GM12872 (cell line): ENCODE data around the gene SPP1.

Source experiments
- CTCF ChIP-seq: IDR thresholded peaks from 3 replicates; pipeline ENCODE4 v1.5.1; 2011; ENCODE audit warnings: low read depth, mild to moderate bottlenecking, low read length, moderate library complexity; ENCODE audit not compliant: insufficient read depth

Gene SPP1

DNA sequence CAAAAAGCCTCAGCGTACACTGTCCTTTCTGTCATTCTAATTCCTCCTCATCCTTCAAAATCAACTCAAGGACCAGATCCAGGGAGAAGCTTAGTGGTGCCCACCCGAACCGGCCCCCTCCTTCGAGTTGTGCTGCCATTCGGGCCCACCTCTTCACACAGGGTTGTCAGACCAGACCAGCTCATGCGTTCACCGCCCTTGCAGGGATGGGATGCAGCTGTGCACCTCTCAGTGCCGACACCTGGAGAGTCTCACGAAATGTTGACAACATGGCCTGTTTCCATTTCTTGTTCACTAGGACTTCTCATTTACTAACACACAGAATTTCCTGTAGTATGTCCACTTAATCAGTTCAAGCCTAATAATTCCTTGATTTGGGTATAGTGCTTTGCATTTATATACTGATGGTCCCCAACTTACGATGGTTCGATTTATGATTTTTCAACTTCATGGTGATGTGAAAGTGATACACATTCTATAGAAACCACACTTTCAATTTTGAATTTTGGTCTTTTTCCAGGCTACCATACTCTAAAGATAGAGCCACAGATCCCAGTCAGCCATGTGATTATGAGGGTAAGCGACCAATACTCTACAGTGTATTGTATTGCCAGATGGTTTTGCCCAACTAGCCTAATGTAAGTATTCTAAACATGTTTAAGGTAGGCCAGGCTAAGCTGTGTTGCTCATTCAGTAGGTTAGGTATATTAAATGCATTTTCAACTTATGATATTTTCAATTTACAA, 55.2 kb downstream of the SPP1 start:
- TF ChIP-seq CTCF = no peak
